Measurements from ENCODE around the gene NUDT4.

The NUDT4 gene

GRCh38 chr12:93339695-93340094, 38.0 kb upstream of the NUDT4 start:
- no peak for TF ChIP-seq GABPA (IDR thresholded peaks at IDR 0.05; ENCODE audit: low read depth)
- no peak for TF ChIP-seq SPI1 (IDR thresholded peaks at IDR 0.05; ENCODE audit: borderline replicate concordance, low read depth)
- DNase-seq (ENCODE audit: low read depth in 1 of 2, low spot score in 1 of 2), result no peak
- H3K27me3 ChIP-seq (ENCODE audit: insufficient read depth, poor library complexity, severe bottlenecking), result no peaks in the 10 kb centered on the region
- H3K27ac ChIP-seq (replicated peaks), result no peak overlapping the region
- no peak overlapping the region for H3K4me3 ChIP-seq (replicated peaks; ENCODE audit: insufficient read depth, low read length)

- no peak for TF ChIP-seq POLR2AphosphoS5 (IDR thresholded peaks at IDR 0.05; ENCODE audit: low read depth)
- TF ChIP-seq REST (IDR thresholded peaks at IDR 0.05; ENCODE audit: insufficient replicate concordance, low read depth), result no peak
- TF ChIP-seq GABPA (IDR thresholded peaks at IDR 0.05; ENCODE audit: low read depth), result no peak
- TF ChIP-seq SPI1 (IDR thresholded peaks at IDR 0.05; ENCODE audit: borderline replicate concordance, low read depth), result no peak
- no peak for TF ChIP-seq CTCF (IDR thresholded peaks at IDR 0.05; ENCODE audit: insufficient read depth, low read length)
- H3K27ac ChIP-seq (replicated peaks), result no peak overlapping the region
- no peaks in the 10 kb centered on the region for H3K27me3 ChIP-seq (ENCODE audit: insufficient read depth, poor library complexity, severe bottlenecking)
- H3K4me3 ChIP-seq (replicated peaks; ENCODE audit: insufficient read depth, low read length), result no peak overlapping the region
- no peak for DNase-seq (ENCODE audit: low read depth in 1 of 2, low spot score in 1 of 2)
These were observed 36.2 kb upstream of the NUDT4 start for GRCh38 chr12:93341409-93342049.

GRCh38 chr12:93347054-93347785, 30.5 kb upstream of the NUDT4 start:
- no peaks in the 10 kb centered on the region for H3K27me3 ChIP-seq (ENCODE audit: insufficient read depth, poor library complexity, severe bottlenecking)
- H3K4me3 ChIP-seq (replicated peaks; ENCODE audit: insufficient read depth, low read length), result no peak overlapping the region
- no peak for DNase-seq (ENCODE audit: low read depth in 1 of 2, low spot score in 1 of 2)
- H3K27ac ChIP-seq (replicated peaks), result no peak overlapping the region
- TF ChIP-seq REST (IDR thresholded peaks at IDR 0.05; ENCODE audit: insufficient replicate concordance, low read depth), result no peak
- TF ChIP-seq POLR2AphosphoS5 (IDR thresholded peaks at IDR 0.05; ENCODE audit: low read depth), result no peak
- TF ChIP-seq GABPA (IDR thresholded peaks at IDR 0.05; ENCODE audit: low read depth), result no peak
- no peak for TF ChIP-seq CTCF (IDR thresholded peaks at IDR 0.05; ENCODE audit: insufficient read depth, low read length)
- TF ChIP-seq SPI1 (IDR thresholded peaks at IDR 0.05; ENCODE audit: borderline replicate concordance, low read depth), result no peak

- TF ChIP-seq POLR2AphosphoS5 (IDR thresholded peaks at IDR 0.05; ENCODE audit: low read depth), result no peak
- no peak for TF ChIP-seq SPI1 (IDR thresholded peaks at IDR 0.05; ENCODE audit: borderline replicate concordance, low read depth)
- TF ChIP-seq GABPA (IDR thresholded peaks at IDR 0.05; ENCODE audit: low read depth), result no peak
- TF ChIP-seq CTCF (IDR thresholded peaks at IDR 0.05; ENCODE audit: insufficient read depth, low read length), result no peak
- no peak for TF ChIP-seq REST (IDR thresholded peaks at IDR 0.05; ENCODE audit: insufficient replicate concordance, low read depth)
- Histone ChIP-seq H3K27ac (replicated peaks) (no peak overlapping the region), H3K4me3 (replicated peaks; ENCODE audit: insufficient read depth, low read length) (no peak overlapping the region), H3K27me3 (ENCODE audit: insufficient read depth, poor library complexity, severe bottlenecking) (no peaks in the 10 kb centered on the region)
- DNase-seq (ENCODE audit: low read depth in 1 of 2, low spot score in 1 of 2), result no peak
These were observed 28.9 kb upstream of the NUDT4 start for GRCh38 chr12:93348575-93349435.
